WTC11 (cell line): ENCODE results near the gene CREBBP. TPM values are rescaled to one million over a fixed set of nuclear protein-coding genes. Genes with fewer than 3 reads are reported as not detected.

Experiments used
- ATAC-seq: fragments of 200-7000 bp; cut with Tn5 transposase; 2 replicates; pipeline ENCODE4 v1.10.0; 2021; ENCODE audit warnings: mild to moderate bottlenecking, moderate library complexity
- CTCF ChIA-PET: fragments of 300-600 bp; sonication (Branson Sonifier 250); formaldehyde crosslinking; loops from one replicate; lab custom pipeline; 2021; ENCODE audit warnings: antibody characterized with exemption; lab: Charles Lee
- POLR2A ChIA-PET: fragments of 350-600 bp; sonication (Branson Sonifier 250); formaldehyde crosslinking; loops from one replicate; lab custom pipeline; 2021; ENCODE audit warnings: antibody characterized with exemption; lab: Charles Lee
- DNase-seq: peaks from one replicate; pipeline ENCODE4 v3.0.0; 2021; ENCODE audit warnings: low spot score
- H3K27ac Mint-ChIP-seq: 2 replicates; pipeline ENCODE4 v1.8.0; 2021; ENCODE audit warnings: mixed read lengths
- H3K27me3 Mint-ChIP-seq: 2 replicates; pipeline ENCODE4 v1.8.0; 2021; ENCODE audit warnings: low read depth, mild to moderate bottlenecking, moderate library complexity, mixed read lengths
- H3K36me3 Mint-ChIP-seq: 2 replicates; pipeline ENCODE4 v1.8.0; 2021; ENCODE audit warnings: mixed read lengths
- H3K4me1 Mint-ChIP-seq: 2 replicates; pipeline ENCODE4 v1.8.0; 2022; ENCODE audit warnings: mixed read lengths
- H3K4me3 Mint-ChIP-seq: 2 replicates; pipeline ENCODE4 v1.8.0; 2021; ENCODE audit warnings: mild to moderate bottlenecking, moderate library complexity, mixed read lengths
- H3K9me3 Mint-ChIP-seq: 2 replicates; pipeline ENCODE4 v1.8.0; 2021; ENCODE audit warnings: mixed read lengths
- ATF1 ChIP-seq: sonication (generic); formaldehyde crosslinking; IDR thresholded peaks from 2 replicates; pipeline ENCODE4 v1.8.1; 2023; ENCODE audit warnings: mild to moderate bottlenecking, moderate library complexity, missing genetic modification reagents
- CREM ChIP-seq: sonication (generic); formaldehyde crosslinking; IDR thresholded peaks from 2 replicates; pipeline ENCODE4 v1.8.1; 2022; ENCODE audit warnings: mild to moderate bottlenecking, missing genetic modification reagents, moderate library complexity
- FOXK1 ChIP-seq: sonication (generic); formaldehyde crosslinking; IDR thresholded peaks from 2 replicates; pipeline ENCODE4 v1.8.0; 2022; ENCODE audit warnings: mild to moderate bottlenecking, moderate library complexity, missing genetic modification reagents
- GABPB1 ChIP-seq: sonication (generic); formaldehyde crosslinking; IDR thresholded peaks from 2 replicates; pipeline ENCODE4 v1.8.1; 2023; ENCODE audit warnings: mild to moderate bottlenecking, missing genetic modification reagents
- JAZF1 ChIP-seq: fragments of 250-450 bp; sonication (Bioruptor Pico); IDR thresholded peaks from 2 replicates; pipeline ENCODE4 v1.9.0; 2021; ENCODE audit warnings: moderate library complexity, mild to moderate bottlenecking, inconsistent platforms
- RELA ChIP-seq: sonication (generic); formaldehyde crosslinking; IDR thresholded peaks from 2 replicates; pipeline ENCODE4 v1.8.1; 2022; ENCODE audit warnings: missing genetic modification reagents, mild to moderate bottlenecking, borderline replicate concordance
- RORB ChIP-seq: fragments of 250-450 bp; sonication (Bioruptor Pico); IDR thresholded peaks from 2 replicates; pipeline ENCODE4 v1.9.0; 2021; ENCODE audit warnings: mild to moderate bottlenecking
- TEAD4 ChIP-seq: sonication (generic); formaldehyde crosslinking; IDR thresholded peaks from 2 replicates; pipeline ENCODE4 v1.8.0; 2022; ENCODE audit warnings: mild to moderate bottlenecking, missing genetic modification reagents
- ZNF121 ChIP-seq: sonication (generic); formaldehyde crosslinking; IDR thresholded peaks from 2 replicates; pipeline ENCODE4 v1.8.0; 2023; ENCODE audit warnings: missing genetic modification reagents
- total RNA-seq: library from RNA; stranded (reverse); gene quantifications from 3 replicates; pipeline ENCODE4 v1.2.3, GENCODE V29; 2021
- TF ChIP-seq, protein P1 (sequence below): fragments of 250-450 bp; sonication (Bioruptor Pico); IDR thresholded peaks from 2 replicates; pipeline ENCODE4 v1.9.0; 2021; ENCODE audit warnings: mild to moderate bottlenecking
- TF ChIP-seq, protein P2 (sequence below): sonication (generic); formaldehyde crosslinking; IDR thresholded peaks from 2 replicates; pipeline ENCODE4 v1.8.1; 2023; ENCODE audit warnings: mild to moderate bottlenecking, missing genetic modification reagents
- TF ChIP-seq, protein P3 (sequence below): sonication (generic); formaldehyde crosslinking; IDR thresholded peaks from 2 replicates; pipeline ENCODE4 v1.8.0; 2023; ENCODE audit warnings: missing genetic modification reagents
- TF ChIP-seq, protein P4 (sequence below): sonication (generic); formaldehyde crosslinking; IDR thresholded peaks from 2 replicates; pipeline ENCODE4 v1.8.0; 2023; ENCODE audit warnings: missing genetic modification reagents, mild to moderate bottlenecking, borderline replicate concordance
- TF ChIP-seq, protein P5 (sequence below): sonication (generic); formaldehyde crosslinking; IDR thresholded peaks from 2 replicates; pipeline ENCODE4 v1.8.0; 2022; ENCODE audit warnings: mild to moderate bottlenecking, missing genetic modification reagents

Gene CREBBP
- total RNA-seq, 1 experiment from 2014 or later = 49.6 TPM

DNA sequence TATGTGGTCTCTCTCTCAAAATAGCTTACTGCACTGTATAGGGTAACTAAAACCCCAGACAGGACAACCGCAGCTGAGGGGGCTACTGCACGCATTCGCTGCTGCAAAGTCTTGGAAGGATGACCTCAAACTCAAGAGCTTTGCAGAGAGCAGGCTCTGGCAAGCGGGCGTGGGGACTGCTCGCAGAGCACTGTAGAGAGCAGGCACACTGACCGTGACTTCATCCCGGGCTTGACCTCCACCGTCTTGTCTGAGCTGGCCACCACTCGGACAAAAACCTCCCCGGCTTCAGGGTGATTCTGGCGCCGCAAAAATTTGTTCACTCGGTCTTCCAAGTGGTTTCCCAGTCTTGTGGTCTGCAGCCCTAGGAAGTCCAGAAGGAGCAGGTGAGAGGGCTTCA is 140.3 kb downstream of the CREBBP start:
- ATAC-seq (no peak), DNase-seq (no peak)
- H3K27ac Mint-ChIP-seq = no peak overlapping the region
- ChIA-PET CTCF (no interaction called here), POLR2A (no interaction called here)
- H3K9me3 Mint-ChIP-seq = no peaks in the 10 kb centered on the region
- no peaks in the 10 kb centered on the region for H3K27me3 Mint-ChIP-seq
- peaks cover 2% of the 10 kb centered on the region; the same call in 1 of the 2 replicates for H3K4me1 Mint-ChIP-seq
- peaks cover 81% of the 10 kb centered on the region for H3K36me3 Mint-ChIP-seq
- H3K4me3 Mint-ChIP-seq = no peak overlapping the region
- TF ChIP-seq, protein P1, sequence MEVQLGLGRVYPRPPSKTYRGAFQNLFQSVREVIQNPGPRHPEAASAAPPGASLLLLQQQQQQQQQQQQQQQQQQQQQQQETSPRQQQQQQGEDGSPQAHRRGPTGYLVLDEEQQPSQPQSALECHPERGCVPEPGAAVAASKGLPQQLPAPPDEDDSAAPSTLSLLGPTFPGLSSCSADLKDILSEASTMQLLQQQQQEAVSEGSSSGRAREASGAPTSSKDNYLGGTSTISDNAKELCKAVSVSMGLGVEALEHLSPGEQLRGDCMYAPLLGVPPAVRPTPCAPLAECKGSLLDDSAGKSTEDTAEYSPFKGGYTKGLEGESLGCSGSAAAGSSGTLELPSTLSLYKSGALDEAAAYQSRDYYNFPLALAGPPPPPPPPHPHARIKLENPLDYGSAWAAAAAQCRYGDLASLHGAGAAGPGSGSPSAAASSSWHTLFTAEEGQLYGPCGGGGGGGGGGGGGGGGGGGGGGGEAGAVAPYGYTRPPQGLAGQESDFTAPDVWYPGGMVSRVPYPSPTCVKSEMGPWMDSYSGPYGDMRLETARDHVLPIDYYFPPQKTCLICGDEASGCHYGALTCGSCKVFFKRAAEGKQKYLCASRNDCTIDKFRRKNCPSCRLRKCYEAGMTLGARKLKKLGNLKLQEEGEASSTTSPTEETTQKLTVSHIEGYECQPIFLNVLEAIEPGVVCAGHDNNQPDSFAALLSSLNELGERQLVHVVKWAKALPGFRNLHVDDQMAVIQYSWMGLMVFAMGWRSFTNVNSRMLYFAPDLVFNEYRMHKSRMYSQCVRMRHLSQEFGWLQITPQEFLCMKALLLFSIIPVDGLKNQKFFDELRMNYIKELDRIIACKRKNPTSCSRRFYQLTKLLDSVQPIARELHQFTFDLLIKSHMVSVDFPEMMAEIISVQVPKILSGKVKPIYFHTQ (CRISPR knock-in tag) = no peak
- TF ChIP-seq, protein P2, sequence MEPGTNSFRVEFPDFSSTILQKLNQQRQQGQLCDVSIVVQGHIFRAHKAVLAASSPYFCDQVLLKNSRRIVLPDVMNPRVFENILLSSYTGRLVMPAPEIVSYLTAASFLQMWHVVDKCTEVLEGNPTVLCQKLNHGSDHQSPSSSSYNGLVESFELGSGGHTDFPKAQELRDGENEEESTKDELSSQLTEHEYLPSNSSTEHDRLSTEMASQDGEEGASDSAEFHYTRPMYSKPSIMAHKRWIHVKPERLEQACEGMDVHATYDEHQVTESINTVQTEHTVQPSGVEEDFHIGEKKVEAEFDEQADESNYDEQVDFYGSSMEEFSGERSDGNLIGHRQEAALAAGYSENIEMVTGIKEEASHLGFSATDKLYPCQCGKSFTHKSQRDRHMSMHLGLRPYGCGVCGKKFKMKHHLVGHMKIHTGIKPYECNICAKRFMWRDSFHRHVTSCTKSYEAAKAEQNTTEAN (CRISPR knock-in tag) = no peak
- TF ChIP-seq FOXK1 (CRISPR knock-in tag) (no peak), TEAD4 (CRISPR knock-in tag) (no peak)
- TF ChIP-seq, protein P3, sequence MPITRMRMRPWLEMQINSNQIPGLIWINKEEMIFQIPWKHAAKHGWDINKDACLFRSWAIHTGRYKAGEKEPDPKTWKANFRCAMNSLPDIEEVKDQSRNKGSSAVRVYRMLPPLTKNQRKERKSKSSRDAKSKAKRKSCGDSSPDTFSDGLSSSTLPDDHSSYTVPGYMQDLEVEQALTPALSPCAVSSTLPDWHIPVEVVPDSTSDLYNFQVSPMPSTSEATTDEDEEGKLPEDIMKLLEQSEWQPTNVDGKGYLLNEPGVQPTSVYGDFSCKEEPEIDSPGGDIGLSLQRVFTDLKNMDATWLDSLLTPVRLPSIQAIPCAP = no peak
- TF ChIP-seq, all 79 proteins: peak for 0

DNA sequence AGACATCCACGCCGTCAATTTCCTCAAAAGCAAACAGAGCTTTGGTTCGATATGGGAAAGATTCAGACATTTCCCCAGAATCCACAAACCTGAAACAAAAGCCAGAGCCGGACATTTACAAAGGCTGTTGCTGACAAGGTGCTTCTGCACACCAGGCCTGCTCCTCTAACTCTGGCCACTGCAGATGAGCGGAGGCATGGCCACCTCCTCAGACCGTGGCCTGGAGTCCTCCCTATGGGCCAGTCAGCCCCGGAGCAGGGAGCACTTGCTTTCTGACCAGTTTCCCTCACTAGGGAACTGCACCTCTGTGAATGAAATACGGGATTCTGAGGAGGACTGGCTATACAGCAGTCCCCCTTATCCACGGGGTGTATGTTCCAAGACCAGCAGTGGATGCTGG is 140.9 kb downstream of the CREBBP start:
- no peak overlapping the region for H3K4me3 Mint-ChIP-seq
- H3K36me3 Mint-ChIP-seq = peaks cover 81% of the 10 kb centered on the region
- DNase-seq (no peak), ATAC-seq (no peak)
- H3K4me1 Mint-ChIP-seq = peaks cover 2% of the 10 kb centered on the region; the same call in 1 of the 2 replicates
- ChIA-PET CTCF (no interaction called here), POLR2A (no interaction called here)
- TF ChIP-seq ZNF121 (no peak), TEAD4 (CRISPR knock-in tag) (no peak), GABPB1 (CRISPR knock-in tag) (no peak), ATF1 (CRISPR knock-in tag) (no peak), JAZF1 (CRISPR knock-in tag) (no peak), CREM (CRISPR knock-in tag) (no peak), RORB (no peak), RELA (CRISPR knock-in tag) (no peak)
- TF ChIP-seq, protein P4, sequence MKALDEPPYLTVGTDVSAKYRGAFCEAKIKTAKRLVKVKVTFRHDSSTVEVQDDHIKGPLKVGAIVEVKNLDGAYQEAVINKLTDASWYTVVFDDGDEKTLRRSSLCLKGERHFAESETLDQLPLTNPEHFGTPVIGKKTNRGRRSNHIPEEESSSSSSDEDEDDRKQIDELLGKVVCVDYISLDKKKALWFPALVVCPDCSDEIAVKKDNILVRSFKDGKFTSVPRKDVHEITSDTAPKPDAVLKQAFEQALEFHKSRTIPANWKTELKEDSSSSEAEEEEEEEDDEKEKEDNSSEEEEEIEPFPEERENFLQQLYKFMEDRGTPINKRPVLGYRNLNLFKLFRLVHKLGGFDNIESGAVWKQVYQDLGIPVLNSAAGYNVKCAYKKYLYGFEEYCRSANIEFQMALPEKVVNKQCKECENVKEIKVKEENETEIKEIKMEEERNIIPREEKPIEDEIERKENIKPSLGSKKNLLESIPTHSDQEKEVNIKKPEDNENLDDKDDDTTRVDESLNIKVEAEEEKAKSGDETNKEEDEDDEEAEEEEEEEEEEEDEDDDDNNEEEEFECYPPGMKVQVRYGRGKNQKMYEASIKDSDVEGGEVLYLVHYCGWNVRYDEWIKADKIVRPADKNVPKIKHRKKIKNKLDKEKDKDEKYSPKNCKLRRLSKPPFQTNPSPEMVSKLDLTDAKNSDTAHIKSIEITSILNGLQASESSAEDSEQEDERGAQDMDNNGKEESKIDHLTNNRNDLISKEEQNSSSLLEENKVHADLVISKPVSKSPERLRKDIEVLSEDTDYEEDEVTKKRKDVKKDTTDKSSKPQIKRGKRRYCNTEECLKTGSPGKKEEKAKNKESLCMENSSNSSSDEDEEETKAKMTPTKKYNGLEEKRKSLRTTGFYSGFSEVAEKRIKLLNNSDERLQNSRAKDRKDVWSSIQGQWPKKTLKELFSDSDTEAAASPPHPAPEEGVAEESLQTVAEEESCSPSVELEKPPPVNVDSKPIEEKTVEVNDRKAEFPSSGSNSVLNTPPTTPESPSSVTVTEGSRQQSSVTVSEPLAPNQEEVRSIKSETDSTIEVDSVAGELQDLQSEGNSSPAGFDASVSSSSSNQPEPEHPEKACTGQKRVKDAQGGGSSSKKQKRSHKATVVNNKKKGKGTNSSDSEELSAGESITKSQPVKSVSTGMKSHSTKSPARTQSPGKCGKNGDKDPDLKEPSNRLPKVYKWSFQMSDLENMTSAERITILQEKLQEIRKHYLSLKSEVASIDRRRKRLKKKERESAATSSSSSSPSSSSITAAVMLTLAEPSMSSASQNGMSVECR (CRISPR knock-in tag) = no peak
- TF ChIP-seq, protein P5, sequence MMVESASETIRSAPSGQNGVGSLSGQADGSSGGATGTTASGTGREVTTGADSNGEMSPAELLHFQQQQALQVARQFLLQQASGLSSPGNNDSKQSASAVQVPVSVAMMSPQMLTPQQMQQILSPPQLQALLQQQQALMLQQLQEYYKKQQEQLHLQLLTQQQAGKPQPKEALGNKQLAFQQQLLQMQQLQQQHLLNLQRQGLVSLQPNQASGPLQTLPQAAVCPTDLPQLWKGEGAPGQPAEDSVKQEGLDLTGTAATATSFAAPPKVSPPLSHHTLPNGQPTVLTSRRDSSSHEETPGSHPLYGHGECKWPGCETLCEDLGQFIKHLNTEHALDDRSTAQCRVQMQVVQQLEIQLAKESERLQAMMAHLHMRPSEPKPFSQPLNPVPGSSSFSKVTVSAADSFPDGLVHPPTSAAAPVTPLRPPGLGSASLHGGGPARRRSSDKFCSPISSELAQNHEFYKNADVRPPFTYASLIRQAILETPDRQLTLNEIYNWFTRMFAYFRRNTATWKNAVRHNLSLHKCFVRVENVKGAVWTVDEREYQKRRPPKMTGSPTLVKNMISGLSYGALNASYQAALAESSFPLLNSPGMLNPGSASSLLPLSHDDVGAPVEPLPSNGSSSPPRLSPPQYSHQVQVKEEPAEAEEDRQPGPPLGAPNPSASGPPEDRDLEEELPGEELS (CRISPR knock-in tag) = no peak
- no peaks in the 10 kb centered on the region; the same call in 1 of the 2 replicates for H3K27me3 Mint-ChIP-seq
- H3K27ac Mint-ChIP-seq = peak overlapping the region; percentile 58; the same call in 1 of the 2 replicates
- no peaks in the 10 kb centered on the region for H3K9me3 Mint-ChIP-seq
